ENCODE data around the gene SINHCAF. TPM values are rescaled to one million over a fixed set of nuclear protein-coding genes. Genes with fewer than 3 reads are reported as not detected.

SINHCAF gene
- total RNA-seq, 1 experiment from 2014 or later = 68.8 TPM

- no peak overlapping the region for H3K4me3 ChIP-seq (ENCODE audit: low read depth in 2 of 2, low read length in 2 of 2)
- ChIA-PET CTCF (no interaction called here), POLR2A (no interaction called here)
- H3K9me3 ChIP-seq (ENCODE audit: control insufficient read depth, insufficient read depth, low read depth, low read length) = no peaks in the 10 kb centered on the region
- peaks cover 10% of the 10 kb centered on the region for H3K27me3 ChIP-seq (ENCODE audit: control insufficient read depth, insufficient read depth, low read length)
- TF ChIP-seq REST (IDR thresholded peaks at IDR 0.05; ENCODE audit: insufficient read depth in 1 of 2, low read depth in 2 of 2, low read length in 1 of 2) (no peak), TCF7L2 (IDR thresholded peaks at IDR 0.05; ENCODE audit: low read depth, low read length) (no peak), SIN3A (IDR thresholded peaks at IDR 0.05; ENCODE audit: borderline replicate concordance, insufficient read depth, low read depth, low read length) (no peak), POLR2AphosphoS5 (IDR thresholded peaks at IDR 0.05; ENCODE audit: low read depth, low read length) (no peak), CTCF (IDR thresholded peaks at IDR 0.05) (no peak)
- ATAC-seq = no peak
- no peaks in the 10 kb centered on the region for H3K36me3 ChIP-seq (ENCODE audit: control insufficient read depth, insufficient read depth, low read length)
- H3K27ac ChIP-seq (ENCODE audit: low read length) = no peak overlapping the region
- BruUV-seq (replicated peaks) = no TSS peak
- intact Hi-C loops (cut with micrococcal nuclease; ENCODE audit: unreplicated experiment) (no loop called here), in situ Hi-C loops (cut with HindIII; ENCODE audit: low pct_unique_long_range_greater_than_20kb, low sequenced_read_pairs) (no loop called here)
- no peaks in the 10 kb centered on the region for H3K4me1 ChIP-seq (ENCODE audit: control insufficient read depth, insufficient read depth, low read length)
- no peak for DNase-seq (ENCODE audit: low read depth, low spot score)
Observed at GRCh38 chr12:31248815-31249214, 77.1 kb downstream of the SINHCAF start.

GRCh38 chr12:31248337-31248736, 77.6 kb downstream of the SINHCAF start:
- ATAC-seq (no peak), DNase-seq (ENCODE audit: low read depth, low spot score) (no peak)
- Histone ChIP-seq H3K27ac (ENCODE audit: low read length) (no peak overlapping the region), H3K9me3 (ENCODE audit: control insufficient read depth, insufficient read depth, low read depth, low read length) (no peaks in the 10 kb centered on the region), H3K36me3 (ENCODE audit: control insufficient read depth, insufficient read depth, low read length) (no peaks in the 10 kb centered on the region), H3K4me3 (ENCODE audit: low read depth in 2 of 2, low read length in 2 of 2) (no peak overlapping the region), H3K4me1 (ENCODE audit: control insufficient read depth, insufficient read depth, low read length) (no peaks in the 10 kb centered on the region), H3K27me3 (ENCODE audit: control insufficient read depth, insufficient read depth, low read length) (peaks cover 5% of the 10 kb centered on the region)
- POLR2A ChIA-PET = no interaction called here
- intact Hi-C loops (cut with micrococcal nuclease; ENCODE audit: unreplicated experiment) = no loop called here
- in situ Hi-C loops (cut with HindIII; ENCODE audit: low pct_unique_long_range_greater_than_20kb, low sequenced_read_pairs) = no loop called here
- TF ChIP-seq SIN3A (IDR thresholded peaks at IDR 0.05; ENCODE audit: borderline replicate concordance, insufficient read depth, low read depth, low read length) (no peak), REST (IDR thresholded peaks at IDR 0.05; ENCODE audit: insufficient read depth in 1 of 2, low read depth in 2 of 2, low read length in 1 of 2) (no peak), TCF7L2 (IDR thresholded peaks at IDR 0.05; ENCODE audit: low read depth, low read length) (no peak), CTCF (IDR thresholded peaks at IDR 0.05) (no peak), POLR2AphosphoS5 (IDR thresholded peaks at IDR 0.05; ENCODE audit: low read depth, low read length) (no peak)
- no TSS peak for BruUV-seq (replicated peaks)
- CTCF ChIA-PET = no interaction called here

All from Panc1 (cell line).